HG03103 (cell line): ENCODE data around the gene SIRPB2.
"Not testable (repeated sequence)": the region's sequence is repeated elsewhere in the genome, so short reads cannot be mapped to it uniquely, and the experiment has no call there.

Experiments
- ATAC-seq: cut with Tn5 transposase; IDR thresholded peaks from one replicate; pipeline ENCODE4 v1.9.1; 2021; ENCODE audit warnings: low read depth; ENCODE audit not compliant: unreplicated experiment

SIRPB2 gene

DNA sequence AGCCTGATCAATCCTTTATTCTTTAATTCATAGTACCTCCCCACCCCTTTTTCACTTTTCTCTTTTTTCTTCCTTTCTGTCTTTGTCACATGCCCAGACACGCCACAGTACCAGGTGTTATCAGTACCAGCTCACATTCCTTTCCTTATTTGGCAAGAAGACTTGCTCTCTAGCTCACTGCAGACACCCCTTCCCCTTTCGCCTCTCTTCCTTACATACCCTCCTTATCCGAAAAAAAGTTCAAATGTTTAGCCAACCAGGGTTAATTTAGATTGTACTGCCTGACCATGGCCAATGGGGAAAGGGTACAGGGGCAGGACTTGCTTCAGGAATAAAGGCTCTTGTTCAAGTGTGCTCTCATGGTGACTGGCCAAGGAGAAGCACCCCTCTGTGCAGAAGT, 9.3 kb upstream of the SIRPB2 start:
- no peak for ATAC-seq

DNA sequence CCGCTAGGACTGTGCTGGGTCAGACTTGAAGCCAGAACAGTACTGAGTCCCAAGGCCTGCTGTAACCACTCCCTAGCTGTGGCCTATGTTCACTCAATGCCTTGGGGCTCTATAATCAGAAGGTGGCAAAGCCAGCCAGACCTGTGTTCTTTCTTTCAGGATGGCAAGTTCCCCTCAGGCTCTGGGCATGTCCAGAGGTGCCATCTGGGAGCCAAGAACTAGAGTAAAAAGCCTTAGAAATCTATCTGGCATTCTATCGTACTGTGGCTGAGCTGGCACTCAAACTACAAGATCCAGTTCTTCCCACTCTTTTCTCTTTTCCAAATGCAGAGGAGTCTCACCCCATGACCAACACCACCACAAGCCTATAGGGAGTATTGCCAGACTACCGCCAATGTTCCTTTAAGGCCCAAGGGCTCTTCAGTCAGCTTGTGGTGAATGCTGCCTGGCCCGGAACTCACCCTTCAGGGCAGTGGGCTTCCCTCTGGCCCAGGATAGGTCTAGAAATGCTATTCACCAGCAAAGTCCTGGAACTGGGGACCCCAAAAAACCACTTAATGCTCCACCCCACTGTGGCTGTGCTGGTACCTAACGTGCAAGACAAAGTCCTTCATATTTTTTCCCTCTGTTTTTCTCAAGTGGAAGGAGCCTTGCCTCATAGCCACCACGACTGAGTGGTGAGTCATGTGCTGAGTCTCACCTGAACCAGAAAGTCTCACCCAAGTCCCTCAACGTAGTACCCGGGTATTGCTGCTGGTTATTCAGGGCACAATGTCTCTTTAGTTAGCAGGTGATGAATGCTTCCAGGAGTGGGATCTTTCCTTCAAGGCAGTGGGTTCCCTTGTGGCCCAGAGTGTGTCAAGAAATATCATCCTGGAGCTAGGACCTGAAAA, 8.6 kb upstream of the SIRPB2 start:
- ATAC-seq, result no peak

DNA sequence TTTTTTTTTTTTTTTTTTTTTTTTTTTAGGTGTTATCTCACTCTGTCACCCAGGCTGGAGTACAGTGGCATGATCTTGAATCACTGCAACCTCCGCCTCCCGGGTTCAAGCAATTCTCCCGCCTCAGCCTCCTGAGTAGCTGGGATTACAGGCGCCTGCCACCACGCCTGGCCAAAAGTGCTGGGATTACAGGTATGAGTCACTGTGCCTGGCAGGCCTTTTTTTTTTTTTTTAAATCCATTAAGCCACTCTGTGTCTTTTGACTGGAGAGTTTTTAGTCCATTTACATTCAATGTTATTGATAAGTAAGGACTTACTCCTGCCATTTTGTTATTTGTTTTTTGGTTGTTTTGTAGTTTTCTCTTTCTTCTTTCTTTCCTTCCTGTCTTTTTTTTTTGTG, 6.2 kb upstream of the SIRPB2 start:
- ATAC-seq, result not testable (repeated sequence)

DNA sequence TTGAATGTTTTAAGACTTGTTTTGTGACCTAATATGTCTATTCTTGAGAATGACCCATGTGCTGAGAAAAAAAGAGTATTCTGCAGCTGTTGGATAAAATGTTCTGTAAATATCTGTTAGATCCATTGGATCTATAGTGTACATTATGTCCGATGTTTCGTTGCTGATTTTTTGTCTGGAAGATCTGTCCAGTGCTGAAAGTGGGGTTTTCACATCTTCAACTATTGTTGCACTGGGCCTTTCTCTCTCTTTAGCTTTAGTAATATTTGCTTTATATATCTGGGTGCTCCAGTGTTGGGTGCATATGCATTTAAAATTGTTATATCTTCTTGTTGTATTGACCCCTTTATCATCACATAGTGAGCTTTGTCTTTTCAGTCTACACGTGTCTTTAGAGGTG, 5.7 kb upstream of the SIRPB2 start:
- no peak for ATAC-seq

- ATAC-seq, result no peak
Observed at GRCh38 chr20:1494436-1494835, 3.2 kb upstream of the SIRPB2 start.

- no peak for ATAC-seq
Observed at GRCh38 chr20:1493536-1493935, 2.3 kb upstream of the SIRPB2 start.

DNA sequence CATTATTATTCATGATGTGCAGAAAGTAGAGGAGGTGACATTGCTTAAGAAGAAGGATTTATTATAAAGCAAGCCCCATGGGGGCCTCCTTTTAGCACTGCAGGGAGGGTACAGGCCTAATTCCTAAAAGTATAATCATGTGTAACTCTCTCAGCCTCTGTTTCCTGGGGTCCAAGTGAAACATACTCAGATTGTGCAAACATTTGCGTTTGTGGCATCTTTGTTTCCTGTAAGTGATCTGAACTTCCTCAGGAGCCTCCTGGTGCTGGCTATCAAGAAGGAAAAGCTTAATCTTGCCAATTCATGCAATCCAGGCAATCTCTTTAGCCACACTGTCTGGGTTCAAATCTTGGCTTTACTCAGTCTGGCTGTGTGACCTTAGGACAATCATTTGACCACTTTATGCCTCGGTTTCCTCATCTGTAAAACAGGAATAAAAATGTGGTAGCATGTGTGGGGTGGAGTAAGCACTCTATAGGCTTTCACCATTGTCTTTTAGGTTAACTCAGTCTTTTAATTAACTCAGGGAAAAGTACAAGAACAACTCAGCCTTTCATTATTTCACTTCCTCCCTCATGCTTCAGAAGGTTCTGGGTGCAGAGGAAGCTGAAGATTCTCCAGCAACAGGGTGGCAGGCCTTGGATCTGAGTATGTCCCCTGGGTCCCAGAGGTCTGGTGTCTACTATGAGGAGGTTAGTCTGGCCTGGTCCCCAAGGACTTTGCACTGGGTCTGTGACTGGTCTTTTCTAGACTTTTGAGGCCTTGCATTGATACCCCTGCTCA, 831 bp upstream of the SIRPB2 start:
- ATAC-seq, result no peak

DNA sequence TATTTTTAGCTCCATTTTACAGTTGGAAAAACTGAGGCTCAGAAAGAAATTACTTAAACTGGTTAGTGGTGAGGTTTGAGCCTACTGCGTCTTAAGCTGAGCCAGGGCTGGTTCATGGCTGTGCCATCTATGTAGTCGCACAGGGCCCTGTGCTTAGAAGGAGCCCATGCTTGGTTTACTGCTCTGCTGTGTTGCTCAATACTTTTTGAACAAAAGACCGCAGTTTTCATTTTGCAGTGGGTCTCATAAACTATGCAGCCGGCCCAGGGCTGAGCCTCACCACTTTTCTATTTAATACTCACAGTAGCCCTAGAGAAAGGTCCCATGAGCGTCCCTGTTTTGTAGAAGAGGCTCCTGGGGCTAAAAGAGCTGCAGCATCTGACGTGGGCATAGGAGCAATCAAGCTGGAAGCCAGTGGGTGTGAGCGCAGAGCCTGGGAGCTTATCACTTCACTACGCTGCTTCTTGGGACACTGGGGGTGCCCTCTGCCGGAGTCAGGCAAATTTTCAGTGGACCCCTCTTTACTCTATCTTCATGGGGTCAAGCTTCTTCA, 501 bp downstream of the SIRPB2 start:
- no peak for ATAC-seq

DNA sequence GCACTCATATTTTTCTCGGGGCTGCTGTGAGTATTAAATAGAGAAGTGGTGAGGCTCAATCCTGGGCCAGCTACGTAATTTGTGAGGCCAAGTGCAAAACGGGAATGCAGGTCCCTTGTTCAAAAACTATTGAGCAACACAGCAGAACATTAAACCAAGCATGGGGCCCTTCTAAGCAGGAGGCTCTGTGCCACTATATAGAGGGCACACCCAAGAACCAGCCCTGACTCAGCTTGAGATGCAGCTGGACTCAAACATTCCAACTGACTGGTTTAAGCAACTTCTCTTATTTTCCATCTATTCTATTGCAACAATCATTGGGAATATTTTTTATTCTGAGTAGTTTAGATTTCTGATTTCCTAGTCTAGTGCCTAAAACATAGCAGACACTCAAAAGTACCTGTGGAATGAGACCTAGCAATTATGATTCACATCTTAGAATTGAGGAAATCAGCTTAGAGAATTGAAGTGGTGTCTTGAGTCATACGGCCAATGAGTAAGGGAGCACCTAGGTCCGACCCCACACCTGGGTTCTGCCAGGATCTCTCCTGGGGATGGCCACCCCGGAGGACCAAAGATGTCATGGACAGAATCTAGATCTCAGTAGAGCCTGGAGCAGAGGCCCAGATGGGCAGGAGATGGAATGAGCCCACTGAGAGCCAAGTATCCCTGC, 1.3 kb downstream of the SIRPB2 start:
- ATAC-seq, result no peak

GRCh38 chr20:1489325-1489724, 1.9 kb downstream of the SIRPB2 start:
- no peak for ATAC-seq

GRCh38 chr20:1486566-1486965, 4.7 kb downstream of the SIRPB2 start:
- no peak for ATAC-seq

GRCh38 chr20:1484438-1485116, 6.6 kb downstream of the SIRPB2 start:
- no peak for ATAC-seq

DNA sequence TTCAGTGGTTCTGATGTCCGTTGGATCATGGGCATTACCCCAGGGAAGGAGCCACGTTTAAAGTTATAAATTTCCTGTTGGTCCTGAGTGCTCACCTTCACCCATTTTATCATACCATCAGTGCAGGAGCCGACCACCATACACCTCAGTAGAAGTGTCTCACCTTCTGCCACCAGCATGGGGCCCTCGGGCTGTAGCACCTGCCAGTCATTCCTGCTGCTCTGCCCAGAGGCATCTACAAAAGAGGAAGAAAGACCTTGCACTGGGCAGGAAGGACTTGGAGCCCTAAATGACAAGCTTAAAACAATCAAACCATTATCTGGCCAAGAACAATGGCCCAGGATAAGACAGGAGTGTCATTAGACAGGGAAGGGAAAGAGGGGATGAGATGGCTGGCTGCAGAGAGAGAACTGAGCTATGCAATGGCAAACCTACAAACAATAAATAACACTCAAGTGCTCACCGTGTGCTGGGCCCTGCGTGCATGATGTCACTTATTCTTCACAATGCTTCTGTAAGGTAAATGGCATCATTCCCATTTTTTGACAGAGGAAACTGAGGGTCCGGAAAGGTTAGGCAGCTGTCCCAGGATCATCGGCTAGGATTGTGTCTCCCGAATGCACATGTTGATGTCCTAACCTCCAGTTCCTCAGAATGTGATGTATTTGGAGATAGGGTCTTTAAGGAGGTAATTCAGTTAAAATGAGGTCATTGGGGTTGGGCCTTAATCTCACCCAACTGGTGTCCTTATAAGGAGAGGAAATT, 11.2 kb downstream of the SIRPB2 start:
- no peak for ATAC-seq

GRCh38 chr20:1478566-1478965, 12.7 kb downstream of the SIRPB2 start:
- ATAC-seq, result no peak

GRCh38 chr20:1477896-1478490, 13.2 kb downstream of the SIRPB2 start:
- no peak for ATAC-seq

DNA sequence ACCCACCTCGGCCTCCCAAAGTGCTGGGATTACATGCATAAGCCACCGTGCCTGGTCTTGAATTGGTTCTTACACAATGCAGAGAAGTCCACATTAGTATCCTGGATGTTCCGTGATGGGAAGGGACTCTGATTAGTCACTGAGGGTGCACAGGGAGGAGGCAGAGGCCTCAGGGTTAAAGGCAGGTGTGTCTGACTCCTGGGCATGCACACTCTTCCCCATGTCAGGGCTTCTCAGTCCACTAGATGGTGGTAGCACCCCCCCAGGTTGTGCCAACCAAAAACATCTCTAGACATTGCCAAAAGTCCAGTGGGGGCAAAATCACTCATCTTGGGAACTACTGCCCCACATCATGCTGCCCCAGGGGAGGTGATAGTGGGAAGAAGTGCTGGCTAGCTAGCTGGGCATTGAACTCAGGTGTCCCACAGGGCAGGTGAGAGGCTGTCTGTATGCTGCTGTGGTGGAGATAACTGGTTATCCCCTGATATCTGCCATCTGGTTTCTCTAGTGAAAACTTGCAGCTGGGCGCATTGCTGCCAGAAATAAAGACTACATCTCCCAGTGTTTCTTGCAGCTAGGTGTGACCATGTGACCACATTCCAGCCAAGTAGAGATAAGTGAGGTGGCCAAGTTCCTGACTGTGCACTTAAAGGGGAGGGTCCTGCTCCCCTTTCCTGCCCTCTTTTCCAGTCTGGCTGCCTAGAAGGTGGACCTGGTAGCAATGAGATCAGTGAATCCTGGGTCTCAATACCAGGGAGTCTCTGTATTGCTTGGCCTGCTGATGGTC, 16.2 kb downstream of the SIRPB2 start:
- no peak for ATAC-seq

GRCh38 chr20:1474325-1474724, 16.9 kb downstream of the SIRPB2 start:
- no peak for ATAC-seq
